Measurements from ENCODE around the gene TIMM44.

DNA sequence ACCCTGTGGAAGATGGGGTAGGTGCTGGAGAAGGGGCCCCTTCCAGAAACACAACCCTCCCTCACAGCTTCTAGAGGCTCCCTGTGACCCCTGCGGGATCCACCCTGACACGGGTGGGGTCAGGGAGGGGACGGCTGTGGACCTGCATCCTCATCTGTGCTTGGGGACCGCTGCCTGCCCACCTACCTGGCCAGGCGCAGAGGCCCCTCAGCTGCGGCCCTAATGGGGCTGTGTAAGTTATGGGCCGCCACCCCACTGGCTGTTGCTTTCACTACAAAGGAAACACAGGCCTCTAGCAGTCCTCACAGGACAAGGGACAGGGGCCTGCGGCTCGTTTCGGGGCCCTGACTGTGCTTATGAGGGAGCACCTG is 10.6 kb downstream of the TIMM44 start:
- TF ChIP-seq, protein P1, sequence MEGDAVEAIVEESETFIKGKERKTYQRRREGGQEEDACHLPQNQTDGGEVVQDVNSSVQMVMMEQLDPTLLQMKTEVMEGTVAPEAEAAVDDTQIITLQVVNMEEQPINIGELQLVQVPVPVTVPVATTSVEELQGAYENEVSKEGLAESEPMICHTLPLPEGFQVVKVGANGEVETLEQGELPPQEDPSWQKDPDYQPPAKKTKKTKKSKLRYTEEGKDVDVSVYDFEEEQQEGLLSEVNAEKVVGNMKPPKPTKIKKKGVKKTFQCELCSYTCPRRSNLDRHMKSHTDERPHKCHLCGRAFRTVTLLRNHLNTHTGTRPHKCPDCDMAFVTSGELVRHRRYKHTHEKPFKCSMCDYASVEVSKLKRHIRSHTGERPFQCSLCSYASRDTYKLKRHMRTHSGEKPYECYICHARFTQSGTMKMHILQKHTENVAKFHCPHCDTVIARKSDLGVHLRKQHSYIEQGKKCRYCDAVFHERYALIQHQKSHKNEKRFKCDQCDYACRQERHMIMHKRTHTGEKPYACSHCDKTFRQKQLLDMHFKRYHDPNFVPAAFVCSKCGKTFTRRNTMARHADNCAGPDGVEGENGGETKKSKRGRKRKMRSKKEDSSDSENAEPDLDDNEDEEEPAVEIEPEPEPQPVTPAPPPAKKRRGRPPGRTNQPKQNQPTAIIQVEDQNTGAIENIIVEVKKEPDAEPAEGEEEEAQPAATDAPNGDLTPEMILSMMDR (conservative IDR thresholded peaks at IDR 0.05; ENCODE audit: low read length), result no peak
- TF ChIP-seq EZH2phosphoT487 (IDR thresholded peaks at IDR 0.05; ENCODE audit: borderline replicate concordance, low read depth, low read length), result no peak

Data from OCI-LY7 (cell line).